HG03432 (cell line): ENCODE measurements around the gene RAB12.
"Not testable (repeated sequence)": the region's sequence is repeated elsewhere in the genome, so short reads cannot be mapped to it uniquely, and the experiment has no call there.

Experiments
- ATAC-seq: cut with Tn5 transposase; IDR thresholded peaks from one replicate; pipeline ENCODE4 v1.9.1; 2021; ENCODE audit warnings: mild to moderate bottlenecking, moderate library complexity; ENCODE audit not compliant: unreplicated experiment

The RAB12 gene

GRCh38 chr18:8639762-8640161, 30.5 kb downstream of the RAB12 start:
- no peak for ATAC-seq

GRCh38 chr18:8643326-8643878, 34.2 kb downstream of the RAB12 start:
- no peak for ATAC-seq

GRCh38 chr18:8647359-8647758, 38.1 kb downstream of the RAB12 start:
- not testable (repeated sequence) for ATAC-seq

GRCh38 chr18:8651478-8652261, 42.4 kb downstream of the RAB12 start:
- ATAC-seq: not testable (repeated sequence)

- no peak for ATAC-seq
Measured at GRCh38 chr18:8654503-8655451, 45.5 kb downstream of the RAB12 start.

GRCh38 chr18:8656232-8656631, 47.0 kb downstream of the RAB12 start:
- ATAC-seq: no peak

- ATAC-seq: no peak
Measured at GRCh38 chr18:8657050-8657820, 48.0 kb downstream of the RAB12 start.

- ATAC-seq: no peak
Measured at GRCh38 chr18:8657873-8658470, 48.7 kb downstream of the RAB12 start.

- no peak for ATAC-seq
Measured at GRCh38 chr18:8658858-8659485, 49.7 kb downstream of the RAB12 start.

GRCh38 chr18:8659609-8660242, 50.5 kb downstream of the RAB12 start:
- ATAC-seq: no peak

- ATAC-seq: no peak
Measured at GRCh38 chr18:8660316-8660715, 51.1 kb downstream of the RAB12 start.

GRCh38 chr18:8661754-8662559, 52.7 kb downstream of the RAB12 start:
- ATAC-seq: no peak

GRCh38 chr18:8662560-8663255, 53.5 kb downstream of the RAB12 start:
- no peak for ATAC-seq

GRCh38 chr18:8667846-8668245, 58.6 kb downstream of the RAB12 start:
- no peak for ATAC-seq

GRCh38 chr18:8668381-8668780, 59.1 kb downstream of the RAB12 start:
- ATAC-seq: no peak

GRCh38 chr18:8669571-8669970, 60.3 kb downstream of the RAB12 start:
- ATAC-seq: no peak

- ATAC-seq: peak; percentile 84
Measured at GRCh38 chr18:8673256-8674209, 64.3 kb downstream of the RAB12 start.
